Nephron (organoid): ENCODE data around the gene HIVEP1.
"Not testable (repeated sequence)": the region's sequence is repeated elsewhere in the genome, so short reads cannot be mapped to it uniquely, and the experiment has no call there.

ENCODE experiments used
- H3K27ac Mint-ChIP-seq, 3 experiments: 2 replicates each; pipeline ENCODE4 v1.8.0; 2020; ENCODE audit warnings: mixed read lengths in 3 of 3, mild to moderate bottlenecking in 2 of 3, moderate library complexity in 1 of 3
- H3K27me3 Mint-ChIP-seq: 2 replicates; pipeline ENCODE4 v1.8.0; 2021; ENCODE audit warnings: low read depth, mild to moderate bottlenecking, moderate library complexity, mixed read lengths
- H3K36me3 Mint-ChIP-seq: 2 replicates; pipeline ENCODE4 v1.8.0; 2020; ENCODE audit warnings: low read depth, mixed read lengths
- H3K4me1 Mint-ChIP-seq: 2 replicates; pipeline ENCODE4 v1.8.0; 2020; ENCODE audit warnings: mixed read lengths
- H3K4me3 Mint-ChIP-seq, 3 experiments: 2 replicates each; pipeline ENCODE4 v1.8.0; 2020; ENCODE audit warnings: mild to moderate bottlenecking in 3 of 3, mixed read lengths in 3 of 3, moderate library complexity in 2 of 3
- H3K9me3 Mint-ChIP-seq: 2 replicates; pipeline ENCODE4 v1.8.0; 2020; ENCODE audit warnings: mixed read lengths
- TF ChIP-seq, protein P1 (sequence below), 3 experiments: fragments of 200-600 bp; sonication (generic); IDR thresholded peaks; one replicate each; pipeline ENCODE4 v1.5.0; 2021; ENCODE audit warnings: antibody characterized with exemption in 3 of 3; ENCODE audit not compliant: unreplicated experiment in 3 of 3

Gene HIVEP1

DNA sequence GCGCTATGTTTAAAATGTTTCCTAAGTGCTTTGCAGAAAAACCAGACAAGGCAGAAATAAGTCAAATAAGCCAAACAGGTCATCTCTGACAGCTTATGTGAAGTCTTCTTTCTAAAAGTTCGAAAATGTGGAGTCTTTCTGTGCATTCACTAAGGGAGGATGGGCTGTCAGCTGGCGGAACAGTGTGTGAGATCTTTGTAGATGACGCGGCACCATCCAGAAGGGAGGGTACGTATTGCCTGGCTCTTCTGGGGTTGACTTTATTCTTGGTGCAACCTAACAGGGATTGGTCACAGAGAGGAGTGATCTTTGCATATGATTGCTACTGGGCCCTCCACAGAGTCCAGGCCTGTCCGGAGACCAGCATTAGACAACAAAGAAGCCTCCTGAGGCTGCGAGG, 163.5 kb downstream of the HIVEP1 start:
- Mint-ChIP-seq H3K4me3 (no peak overlapping the region), H3K4me1 (peaks cover 12% of the 10 kb centered on the region), H3K27ac (no peak overlapping the region), H3K27me3 (peaks cover 3% of the 10 kb centered on the region), H3K36me3 (no peaks in the 10 kb centered on the region), H3K9me3 (no peaks in the 10 kb centered on the region)
- TF ChIP-seq, protein P1, sequence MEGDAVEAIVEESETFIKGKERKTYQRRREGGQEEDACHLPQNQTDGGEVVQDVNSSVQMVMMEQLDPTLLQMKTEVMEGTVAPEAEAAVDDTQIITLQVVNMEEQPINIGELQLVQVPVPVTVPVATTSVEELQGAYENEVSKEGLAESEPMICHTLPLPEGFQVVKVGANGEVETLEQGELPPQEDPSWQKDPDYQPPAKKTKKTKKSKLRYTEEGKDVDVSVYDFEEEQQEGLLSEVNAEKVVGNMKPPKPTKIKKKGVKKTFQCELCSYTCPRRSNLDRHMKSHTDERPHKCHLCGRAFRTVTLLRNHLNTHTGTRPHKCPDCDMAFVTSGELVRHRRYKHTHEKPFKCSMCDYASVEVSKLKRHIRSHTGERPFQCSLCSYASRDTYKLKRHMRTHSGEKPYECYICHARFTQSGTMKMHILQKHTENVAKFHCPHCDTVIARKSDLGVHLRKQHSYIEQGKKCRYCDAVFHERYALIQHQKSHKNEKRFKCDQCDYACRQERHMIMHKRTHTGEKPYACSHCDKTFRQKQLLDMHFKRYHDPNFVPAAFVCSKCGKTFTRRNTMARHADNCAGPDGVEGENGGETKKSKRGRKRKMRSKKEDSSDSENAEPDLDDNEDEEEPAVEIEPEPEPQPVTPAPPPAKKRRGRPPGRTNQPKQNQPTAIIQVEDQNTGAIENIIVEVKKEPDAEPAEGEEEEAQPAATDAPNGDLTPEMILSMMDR (IDR thresholded peaks at IDR 0.05; ENCODE audit: unreplicated experiment in 3 of 3) = no peak

DNA sequence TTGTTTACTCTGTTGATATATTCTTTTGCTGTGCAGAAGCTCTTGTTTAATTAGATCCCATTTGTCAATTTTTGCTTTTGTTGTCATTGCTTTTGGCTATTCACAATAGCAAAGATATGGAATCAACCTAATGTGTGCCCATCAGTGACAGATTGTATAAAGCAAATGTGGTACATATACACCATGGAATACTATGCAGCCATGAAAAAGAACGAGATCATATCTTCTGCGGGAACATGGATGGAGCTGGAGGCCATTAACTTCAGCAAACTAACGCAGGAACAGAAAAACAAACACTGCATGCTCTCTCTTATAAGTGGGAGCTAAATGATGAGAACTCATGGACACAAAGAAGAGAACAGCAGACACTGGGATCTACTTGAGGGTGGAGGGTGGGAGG, 164.7 kb downstream of the HIVEP1 start:
- H3K9me3 Mint-ChIP-seq, H3K27me3 Mint-ChIP-seq: not testable (repeated sequence)
- peaks cover 12% of the 10 kb centered on the region for H3K4me1 Mint-ChIP-seq

DNA sequence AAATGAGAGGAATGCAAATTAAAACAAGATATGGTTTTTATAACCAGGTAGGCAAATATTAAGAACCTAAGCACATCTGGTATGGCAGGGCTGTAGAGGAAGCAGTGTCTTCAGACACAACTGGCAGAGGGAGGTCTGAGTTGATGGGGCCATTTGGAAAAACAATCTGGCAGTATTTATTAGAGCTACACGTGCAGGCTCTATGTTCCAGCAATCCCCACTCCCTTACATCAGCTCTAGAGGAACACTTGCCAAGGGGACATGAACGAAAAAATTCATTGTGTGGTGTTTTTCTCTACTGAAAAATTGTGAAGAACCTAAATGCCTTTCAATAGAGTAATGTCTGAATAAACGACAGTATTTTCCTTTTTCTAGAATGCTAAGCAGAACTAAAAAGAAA, 166.4 kb downstream of the HIVEP1 start:
- no peak overlapping the region for H3K27ac Mint-ChIP-seq
- H3K4me3 Mint-ChIP-seq = no peak overlapping the region
- peaks cover 3% of the 10 kb centered on the region for H3K4me1 Mint-ChIP-seq
- no peaks in the 10 kb centered on the region for H3K27me3 Mint-ChIP-seq
- no peaks in the 10 kb centered on the region for H3K9me3 Mint-ChIP-seq
- H3K36me3 Mint-ChIP-seq = no peaks in the 10 kb centered on the region
- TF ChIP-seq, protein P1 (IDR thresholded peaks at IDR 0.05; ENCODE audit: unreplicated experiment in 3 of 3) = no peak

More for the DNA sequence above, 164.7 kb downstream of the HIVEP1 start:
- H3K27ac Mint-ChIP-seq, H3K4me3 Mint-ChIP-seq, H3K36me3 Mint-ChIP-seq: not testable (repeated sequence)

- Mint-ChIP-seq H3K4me3 (no peak overlapping the region), H3K27me3 (no peaks in the 10 kb centered on the region), H3K9me3 (no peaks in the 10 kb centered on the region), H3K4me1 (no peaks in the 10 kb centered on the region), H3K36me3 (no peaks in the 10 kb centered on the region), H3K27ac (no peak overlapping the region)
- TF ChIP-seq, protein P1 (IDR thresholded peaks at IDR 0.05; ENCODE audit: unreplicated experiment in 3 of 3) = no peak
These were observed 169.4 kb downstream of the HIVEP1 start for GRCh38 chr6:12181481-12181880.

- no peak overlapping the region for H3K4me3 Mint-ChIP-seq
- TF ChIP-seq, protein P1 (IDR thresholded peaks at IDR 0.05; ENCODE audit: unreplicated experiment in 3 of 3) = no peak
- H3K36me3 Mint-ChIP-seq = no peaks in the 10 kb centered on the region
- no peaks in the 10 kb centered on the region for H3K27me3 Mint-ChIP-seq
- H3K27ac Mint-ChIP-seq = no peak overlapping the region
- no peaks in the 10 kb centered on the region for H3K4me1 Mint-ChIP-seq
- no peaks in the 10 kb centered on the region for H3K9me3 Mint-ChIP-seq
These were observed 170.6 kb downstream of the HIVEP1 start for GRCh38 chr6:12182676-12183075.

- Mint-ChIP-seq H3K4me1 (no peaks in the 10 kb centered on the region), H3K27me3 (no peaks in the 10 kb centered on the region), H3K9me3 (no peaks in the 10 kb centered on the region), H3K27ac (no peak overlapping the region), H3K4me3 (no peak overlapping the region), H3K36me3 (no peaks in the 10 kb centered on the region)
- TF ChIP-seq, protein P1 (IDR thresholded peaks at IDR 0.05; ENCODE audit: unreplicated experiment in 3 of 3) = no peak
These were observed 173.1 kb downstream of the HIVEP1 start for GRCh38 chr6:12185081-12185673.
